ENCODE results near the gene KLF6. TPM values are rescaled to one million over a fixed set of nuclear protein-coding genes. Genes with fewer than 3 reads are reported as not detected.

Gene KLF6
- total and polyA plus RNA-seq, 9 of the 15 experiments (the other 6 are each of a cell fraction or from before 2014, with no cell fraction given), result 3.2 to 23.9 (median 8.0) TPM

DNA sequence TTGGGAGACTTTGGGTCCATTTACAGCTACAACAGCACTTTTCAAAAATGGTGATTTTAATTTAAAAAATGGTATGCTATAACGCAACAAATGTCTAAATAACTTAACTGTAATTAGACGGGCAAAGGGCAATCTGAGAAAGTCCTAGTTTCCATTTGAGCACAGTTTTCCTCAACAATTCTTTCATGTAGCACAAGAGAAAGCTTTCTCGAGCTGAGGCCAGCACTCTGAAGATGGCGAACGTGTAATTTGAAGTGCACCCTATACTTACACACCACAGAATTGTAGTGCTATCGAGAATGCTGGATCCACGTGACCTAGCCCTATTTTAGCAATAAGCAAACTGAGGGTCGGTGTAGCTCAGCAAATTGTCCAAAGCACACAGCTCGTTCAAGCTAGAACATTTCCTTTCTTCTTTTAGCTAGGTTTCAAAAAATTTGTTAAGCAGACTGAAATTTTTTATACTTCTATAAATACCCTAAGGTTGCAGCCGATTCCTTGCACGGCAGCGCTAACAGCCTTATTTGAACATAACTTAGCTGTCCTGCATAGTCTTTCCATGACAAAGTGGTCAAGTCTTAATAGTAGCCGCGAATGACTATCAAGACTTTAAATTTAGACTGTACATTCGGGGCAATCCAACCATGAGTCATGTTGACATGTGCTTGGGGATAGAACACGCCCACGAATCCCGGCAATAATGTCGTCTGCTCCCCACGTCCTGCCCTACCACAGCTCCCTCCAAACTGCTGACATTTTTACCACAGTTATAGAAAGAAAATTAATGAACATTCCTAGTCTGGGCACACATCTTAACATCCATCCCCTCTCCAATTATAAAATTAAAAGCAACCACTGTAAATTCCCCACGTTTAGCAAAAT lies 10.0 kb downstream of the KLF6 start:
- ChIA-PET POLR2A (interaction anchor here (0.5 to 7.1 kb wide), 14 partner anchors 9 to 333 kb away, joined by 3 to 69 read pairs (median 4); partner anchors contain the start of gene KLF6), CTCF (ENCODE audit: low intra/inter-chr PET ratio) (no interaction called here)
- ATAC-seq, result peak; percentile 83
- Histone ChIP-seq H3K27me3 (ENCODE audit: control insufficient read depth in 2 of 2, insufficient read depth in 2 of 2, low read length in 2 of 2) (no peaks in the 10 kb centered on the region), H3K27ac (ENCODE audit: extremely low read depth, low read depth, low read length) (no peak overlapping the region; the same call in 2 of the 3 replicates), H3K9ac (ENCODE audit: insufficient read depth in 1 of 2, low read depth in 2 of 2, low read length in 2 of 2) (no peak overlapping the region), H3K9me1 (ENCODE audit: control insufficient read depth, insufficient read depth, low read length) (peaks cover 2% of the 10 kb centered on the region), H2AFZ (ENCODE audit: low read depth, low read length) (0 out of 2 replicates have a peak overlapping the region, but pooled peaks have one; percentile 20), H3K4me3 (no peak overlapping the region), H3K79me2 (ENCODE audit: control insufficient read depth, insufficient read depth, low read length) (peaks cover 4% of the 10 kb centered on the region; the same call in 2 of the 3 replicates), H3K4me1 (replicated peaks in 1 of 2; ENCODE audit: control insufficient read depth in 2 of 2, insufficient read depth in 2 of 2, low read length in 2 of 2) (peaks cover 5 to 13% of the 10 kb centered on the region in 2 experiments; a peak in 3 of 5 replicates), H3K36me3 (ENCODE audit: control insufficient read depth, insufficient read depth, low read length) (peaks cover 38% of the 10 kb centered on the region), H3K4me2 (ENCODE audit: insufficient read depth, low read length) (no peak overlapping the region), H3K9me3 (replicated peaks; ENCODE audit: control insufficient read depth, insufficient read depth, low read depth, low read length) (no peaks in the 10 kb centered on the region), H4K20me1 (replicated peaks; ENCODE audit: control insufficient read depth, insufficient read depth, low read length) (peaks cover 7% of the 10 kb centered on the region)
- in situ Hi-C loops (cut with MboI) (no loop called here), intact Hi-C loops (cut with micrococcal nuclease) (no loop called here)
- no TSS peak for BruUV-seq (replicated peaks)
- peak; percentile 25 to 69 (median 38) for DNase-seq (ENCODE audit: extremely low read depth in 1 of 4, low spot score in 3 of 4)
- peak; percentile 87 for FAIRE-seq
- WGBS (ENCODE audit: insufficient coverage, low coverage, missing lambda C conversion rate), result 48% methylated on average over 21 of the region's 21 CpGs
- TF ChIP-seq POLR2H (tag; IDR thresholded peaks at IDR 0.05; ENCODE audit: low read depth) (peak; percentile 65; the same call in 1 of the 2 replicates), TFAM (CRISPR knock-in tag; conservative IDR thresholded peaks at IDR 0.05) (no peak), NFATC3 (IDR thresholded peaks at IDR 0.05) (0 out of 2 replicates have a peak, but pooled peaks have one; percentile 53), EGR1 (conservative IDR thresholded peaks at IDR 0.05) (peak; percentile 66), NBN (IDR thresholded peaks at IDR 0.05; ENCODE audit: low read depth) (0 out of 2 replicates have a peak, but pooled peaks have one; percentile 18), NFE2 (IDR thresholded peaks at IDR 0.05; ENCODE audit: low read depth) (peak; percentile 37; the same call in 1 of the 2 replicates)
- TF ChIP-seq, protein P1, sequence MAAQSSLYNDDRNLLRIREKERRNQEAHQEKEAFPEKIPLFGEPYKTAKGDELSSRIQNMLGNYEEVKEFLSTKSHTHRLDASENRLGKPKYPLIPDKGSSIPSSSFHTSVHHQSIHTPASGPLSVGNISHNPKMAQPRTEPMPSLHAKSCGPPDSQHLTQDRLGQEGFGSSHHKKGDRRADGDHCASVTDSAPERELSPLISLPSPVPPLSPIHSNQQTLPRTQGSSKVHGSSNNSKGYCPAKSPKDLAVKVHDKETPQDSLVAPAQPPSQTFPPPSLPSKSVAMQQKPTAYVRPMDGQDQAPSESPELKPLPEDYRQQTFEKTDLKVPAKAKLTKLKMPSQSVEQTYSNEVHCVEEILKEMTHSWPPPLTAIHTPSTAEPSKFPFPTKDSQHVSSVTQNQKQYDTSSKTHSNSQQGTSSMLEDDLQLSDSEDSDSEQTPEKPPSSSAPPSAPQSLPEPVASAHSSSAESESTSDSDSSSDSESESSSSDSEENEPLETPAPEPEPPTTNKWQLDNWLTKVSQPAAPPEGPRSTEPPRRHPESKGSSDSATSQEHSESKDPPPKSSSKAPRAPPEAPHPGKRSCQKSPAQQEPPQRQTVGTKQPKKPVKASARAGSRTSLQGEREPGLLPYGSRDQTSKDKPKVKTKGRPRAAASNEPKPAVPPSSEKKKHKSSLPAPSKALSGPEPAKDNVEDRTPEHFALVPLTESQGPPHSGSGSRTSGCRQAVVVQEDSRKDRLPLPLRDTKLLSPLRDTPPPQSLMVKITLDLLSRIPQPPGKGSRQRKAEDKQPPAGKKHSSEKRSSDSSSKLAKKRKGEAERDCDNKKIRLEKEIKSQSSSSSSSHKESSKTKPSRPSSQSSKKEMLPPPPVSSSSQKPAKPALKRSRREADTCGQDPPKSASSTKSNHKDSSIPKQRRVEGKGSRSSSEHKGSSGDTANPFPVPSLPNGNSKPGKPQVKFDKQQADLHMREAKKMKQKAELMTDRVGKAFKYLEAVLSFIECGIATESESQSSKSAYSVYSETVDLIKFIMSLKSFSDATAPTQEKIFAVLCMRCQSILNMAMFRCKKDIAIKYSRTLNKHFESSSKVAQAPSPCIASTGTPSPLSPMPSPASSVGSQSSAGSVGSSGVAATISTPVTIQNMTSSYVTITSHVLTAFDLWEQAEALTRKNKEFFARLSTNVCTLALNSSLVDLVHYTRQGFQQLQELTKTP (IDR thresholded peaks at IDR 0.05; ENCODE audit: low read depth in 1 of 2, partially characterized antibody in 2 of 2), result peak in 1 of 2 experiments; percentile 15
- TF ChIP-seq, protein P2, sequence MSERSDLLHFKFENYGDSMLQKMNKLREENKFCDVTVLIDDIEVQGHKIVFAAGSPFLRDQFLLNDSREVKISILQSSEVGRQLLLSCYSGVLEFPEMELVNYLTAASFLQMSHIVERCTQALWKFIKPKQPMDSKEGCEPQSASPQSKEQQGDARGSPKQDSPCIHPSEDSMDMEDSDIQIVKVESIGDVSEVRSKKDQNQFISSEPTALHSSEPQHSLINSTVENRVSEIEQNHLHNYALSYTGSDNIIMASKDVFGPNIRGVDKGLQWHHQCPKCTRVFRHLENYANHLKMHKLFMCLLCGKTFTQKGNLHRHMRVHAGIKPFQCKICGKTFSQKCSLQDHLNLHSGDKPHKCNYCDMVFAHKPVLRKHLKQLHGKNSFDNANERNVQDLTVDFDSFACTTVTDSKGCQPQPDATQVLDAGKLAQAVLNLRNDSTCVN (CRISPR knock-in tag; IDR thresholded peaks at IDR 0.05), result peak; percentile 30; the same call in 1 of the 2 replicates
- TF ChIP-seq, protein P3, sequence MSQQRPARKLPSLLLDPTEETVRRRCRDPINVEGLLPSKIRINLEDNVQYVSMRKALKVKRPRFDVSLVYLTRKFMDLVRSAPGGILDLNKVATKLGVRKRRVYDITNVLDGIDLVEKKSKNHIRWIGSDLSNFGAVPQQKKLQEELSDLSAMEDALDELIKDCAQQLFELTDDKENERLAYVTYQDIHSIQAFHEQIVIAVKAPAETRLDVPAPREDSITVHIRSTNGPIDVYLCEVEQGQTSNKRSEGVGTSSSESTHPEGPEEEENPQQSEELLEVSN (IDR thresholded peaks at IDR 0.05; ENCODE audit: borderline replicate concordance in 1 of 2, extremely low read depth in 1 of 2, insufficient read depth in 1 of 2, insufficient read length in 1 of 2, low read depth in 1 of 2, low read length in 1 of 2, poor library complexity in 1 of 2, severe bottlenecking in 1 of 2), result peak in 1 of 2 experiments; percentile 18
- TF ChIP-seq, protein P4, sequence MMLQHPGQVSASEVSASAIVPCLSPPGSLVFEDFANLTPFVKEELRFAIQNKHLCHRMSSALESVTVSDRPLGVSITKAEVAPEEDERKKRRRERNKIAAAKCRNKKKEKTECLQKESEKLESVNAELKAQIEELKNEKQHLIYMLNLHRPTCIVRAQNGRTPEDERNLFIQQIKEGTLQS (IDR thresholded peaks at IDR 0.05), result peak; percentile 49; the same call in 1 of the 2 replicates
- TF ChIP-seq, protein P4 (CRISPR knock-in tag; conservative IDR thresholded peaks at IDR 0.05), result no peak

All from K562 (cell line).